Raji (cell line): Measurements from ENCODE around the gene TCF4.

ENCODE experiments used
- POLR2A ChIP-seq: IDR thresholded peaks from 2 replicates; pipeline ENCODE4 v1.6.1; 2011; ENCODE audit warnings: low read depth, low read length, control low read depth; ENCODE audit not compliant: insufficient read depth

The TCF4 gene

DNA sequence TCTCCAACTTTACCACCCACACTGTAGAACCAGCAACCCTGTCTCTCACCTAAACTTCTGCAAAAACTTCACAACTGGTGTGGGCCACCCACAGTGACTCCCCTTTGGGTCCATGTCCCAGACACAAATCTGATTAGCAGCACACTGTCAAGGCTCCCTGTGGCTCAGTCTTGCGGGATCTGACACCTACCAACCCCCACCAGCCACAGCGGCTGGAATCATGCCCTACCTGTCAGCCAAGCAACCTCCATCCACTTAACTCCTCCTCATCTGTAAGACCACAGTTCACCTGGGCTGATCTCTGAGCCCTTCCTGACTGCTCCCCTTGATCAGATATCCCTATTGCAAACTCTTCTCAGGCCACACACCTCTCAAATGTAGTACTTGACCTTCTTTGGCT is 14.6 kb downstream of the TCF4 start:
- no peak for TF ChIP-seq POLR2A

DNA sequence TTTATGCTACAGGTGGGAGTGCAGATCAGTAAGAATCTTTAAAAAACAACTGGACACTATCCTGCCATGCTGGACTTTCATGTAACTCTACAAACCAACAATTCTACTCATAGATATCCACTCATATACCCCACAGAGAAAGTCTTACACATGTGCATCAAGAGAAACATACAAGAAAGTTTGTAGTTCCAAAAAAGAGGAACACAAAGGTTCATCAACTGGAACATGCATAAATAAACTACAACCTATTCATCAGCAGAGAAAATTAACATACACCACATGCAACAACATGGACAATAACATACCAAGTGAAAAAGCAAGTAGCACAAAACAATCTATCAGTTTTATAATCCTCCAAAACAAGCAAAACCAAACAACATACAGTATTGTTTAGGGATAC is 17.0 kb downstream of the TCF4 start:
- no peak for TF ChIP-seq POLR2A

DNA sequence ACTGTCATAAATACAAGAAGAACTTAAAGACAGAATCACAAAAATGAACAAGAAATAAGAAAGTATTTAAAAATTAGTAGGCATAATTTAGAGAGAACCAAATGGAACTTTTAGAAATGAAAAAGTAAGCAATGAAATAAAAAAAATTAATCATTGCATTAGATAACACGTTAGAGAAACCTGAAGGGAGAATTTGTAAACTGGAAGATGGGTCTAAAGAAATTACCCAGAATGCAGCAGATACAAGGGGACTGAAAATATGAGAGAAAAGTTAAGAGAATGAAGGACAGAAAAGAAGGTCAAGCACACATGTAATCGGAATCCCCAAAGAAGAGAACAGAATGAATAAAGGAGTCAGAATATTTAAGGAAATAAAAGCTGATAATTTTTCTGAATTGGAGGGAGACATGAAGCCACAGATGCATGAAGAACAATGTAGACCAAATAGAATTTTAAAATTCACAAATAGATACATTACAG is 21.5 kb downstream of the TCF4 start:
- no peak for TF ChIP-seq POLR2A

GRCh38 chr18:55559739-55560138 is 28.3 kb downstream of the TCF4 start:
- TF ChIP-seq POLR2A: no peak

DNA sequence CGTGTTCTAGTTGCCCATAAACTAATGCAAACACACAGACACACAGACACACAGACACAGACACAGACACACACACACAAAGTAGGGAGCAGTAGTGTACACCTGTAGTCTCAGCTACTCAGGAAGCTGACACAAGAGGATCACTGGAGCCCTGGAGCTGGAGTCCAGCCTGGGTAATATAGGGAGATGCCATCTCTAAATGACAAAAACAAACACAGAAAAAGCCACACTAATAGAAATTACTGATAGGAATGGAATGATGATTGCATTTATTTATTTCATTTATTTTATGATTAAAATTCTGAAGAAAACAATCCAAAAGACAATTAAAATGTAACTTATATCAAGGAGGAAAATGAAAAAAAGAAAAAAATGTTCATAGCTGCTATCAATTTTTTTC is 30.8 kb downstream of the TCF4 start:
- TF ChIP-seq POLR2A: no peak

DNA sequence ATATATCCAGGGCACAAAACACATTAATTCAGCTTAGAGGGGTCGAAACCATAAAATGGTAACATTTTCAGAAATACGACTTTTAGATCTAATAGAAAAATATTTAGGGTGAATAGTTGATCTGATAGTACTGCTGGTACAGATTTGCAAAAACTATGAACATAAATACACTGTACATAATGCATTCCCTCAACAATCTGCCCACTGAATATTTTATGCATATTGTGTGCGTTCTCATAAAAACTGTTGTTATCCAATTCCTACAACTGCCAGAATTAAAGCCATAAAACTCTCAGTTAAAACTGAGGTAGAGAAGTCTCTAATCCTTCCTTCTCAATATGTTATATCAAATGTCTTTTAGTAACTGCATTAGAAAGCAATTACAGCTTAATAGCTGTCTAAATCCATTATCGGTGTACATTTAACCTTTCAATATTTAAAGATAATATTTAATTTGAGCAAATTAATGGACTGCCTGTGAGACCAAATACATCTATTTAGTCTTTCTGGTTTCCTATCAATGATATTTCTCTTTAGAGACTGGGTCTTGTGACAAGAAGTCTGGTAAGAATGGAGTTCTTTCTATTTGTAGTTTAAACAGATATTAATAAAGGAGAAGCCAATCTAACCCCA is 32.5 kb downstream of the TCF4 start:
- no peak for TF ChIP-seq POLR2A

DNA sequence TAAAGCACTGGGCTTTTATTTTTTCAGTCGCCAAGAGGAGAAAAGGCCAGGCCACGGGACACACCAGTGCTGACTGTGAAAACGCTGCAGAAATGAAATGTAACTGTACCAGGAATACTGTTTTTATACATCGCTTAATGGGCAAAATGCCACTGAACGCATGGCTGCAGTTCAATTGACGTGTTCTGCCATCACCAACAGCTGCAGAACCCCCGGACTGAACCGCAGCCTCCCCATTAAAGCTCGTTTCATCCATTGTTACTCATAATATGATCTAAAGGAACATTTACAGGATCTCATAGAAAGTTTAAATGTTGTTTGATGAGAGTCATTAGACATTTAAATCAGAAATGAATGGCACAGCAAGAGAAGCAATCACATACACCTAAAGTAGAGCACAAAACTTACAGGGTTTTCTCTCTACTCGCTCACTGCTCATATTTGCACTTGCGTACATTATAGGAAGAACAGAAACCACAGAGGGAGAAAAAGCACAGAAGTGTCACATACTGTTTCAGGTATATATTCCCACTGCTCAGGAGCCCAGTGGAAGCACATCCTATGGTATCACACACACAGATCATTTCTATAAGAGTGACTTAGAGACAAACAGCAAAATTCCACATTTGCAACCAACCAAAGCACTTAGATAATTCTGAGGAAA is 35.3 kb downstream of the TCF4 start:
- TF ChIP-seq POLR2A: no peak

GRCh38 chr18:55551227-55551626 is 36.8 kb downstream of the TCF4 start:
- no peak for TF ChIP-seq POLR2A

DNA sequence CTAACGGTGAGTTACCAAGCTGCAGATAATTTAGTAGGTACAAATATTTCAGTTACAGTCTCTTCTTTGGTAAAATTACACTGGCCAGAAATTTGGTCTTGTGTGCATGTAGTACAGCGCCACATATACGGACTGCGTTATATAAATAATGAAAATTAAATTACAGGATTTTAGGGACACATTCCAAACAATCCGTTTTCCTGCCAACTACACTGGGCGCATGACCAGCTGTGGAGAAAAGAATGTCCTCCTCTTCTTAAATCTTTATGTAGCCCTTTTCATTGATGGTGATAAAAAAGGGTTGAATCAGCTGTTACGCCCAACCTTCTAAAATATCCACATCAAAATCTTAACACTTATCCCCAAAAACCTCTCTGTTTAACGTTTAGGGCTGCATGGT is 37.5 kb downstream of the TCF4 start:
- no peak for TF ChIP-seq POLR2A

- no peak for TF ChIP-seq POLR2A
Measured at GRCh38 chr18:55549474-55550104, 38.4 kb downstream of the TCF4 start.

DNA sequence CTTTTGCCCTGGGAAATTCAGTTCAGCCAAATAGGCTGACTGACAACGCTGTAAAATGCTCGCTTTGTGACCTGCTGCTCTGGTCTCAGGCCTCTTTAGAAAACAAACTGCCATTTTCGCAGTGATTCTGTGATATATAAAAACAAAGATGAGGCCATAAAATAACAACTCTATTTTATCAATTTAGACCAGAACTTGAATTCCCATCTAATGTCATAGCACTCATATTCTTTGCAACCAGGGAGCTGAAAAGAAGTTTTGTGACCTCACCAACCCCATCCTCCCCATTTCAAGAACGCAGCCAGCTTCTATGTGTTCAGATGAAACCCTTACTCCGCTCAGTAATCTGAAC is 40.3 kb downstream of the TCF4 start:
- TF ChIP-seq POLR2A: no peak

DNA sequence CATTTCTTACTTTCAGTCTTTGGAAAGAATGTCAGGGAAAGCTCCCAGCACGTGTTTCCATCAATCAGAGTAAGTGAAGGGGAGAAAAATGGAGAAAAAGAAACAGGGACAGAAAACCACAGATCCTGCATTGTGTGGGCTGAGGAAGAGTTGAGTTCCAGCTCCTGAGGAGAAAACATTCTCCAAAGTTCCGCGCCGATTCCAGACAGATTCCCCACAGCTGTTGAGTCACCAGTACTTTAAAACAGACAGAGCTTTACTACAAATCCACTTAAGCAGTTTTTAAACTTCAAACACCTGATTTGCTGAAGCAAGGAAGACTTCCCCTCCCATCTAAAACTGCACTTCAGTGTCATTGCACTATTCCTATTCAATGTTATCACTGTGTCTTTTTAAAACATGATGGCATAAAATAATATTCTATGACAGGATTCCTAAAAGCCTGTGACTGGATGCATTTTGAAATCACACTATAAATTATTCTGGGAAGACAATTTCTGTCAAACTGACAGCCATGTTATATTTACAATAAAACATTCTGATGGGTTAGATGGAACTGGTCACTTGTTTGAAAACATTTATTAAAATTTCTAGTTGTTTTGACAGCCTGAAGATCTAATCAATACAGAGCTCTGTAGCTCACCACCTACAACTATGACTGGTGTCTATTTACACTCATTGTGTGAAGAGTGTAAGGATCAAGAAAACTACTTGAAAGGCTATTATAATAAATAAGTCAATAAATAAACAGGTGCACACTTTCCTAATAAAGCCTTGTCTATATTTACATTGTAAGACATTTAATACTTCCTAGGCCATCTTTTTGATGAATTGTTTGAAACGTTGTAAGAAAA is 40.9 kb downstream of the TCF4 start:
- no peak for TF ChIP-seq POLR2A

GRCh38 chr18:55544014-55544413 is 44.0 kb downstream of the TCF4 start:
- no peak for TF ChIP-seq POLR2A

DNA sequence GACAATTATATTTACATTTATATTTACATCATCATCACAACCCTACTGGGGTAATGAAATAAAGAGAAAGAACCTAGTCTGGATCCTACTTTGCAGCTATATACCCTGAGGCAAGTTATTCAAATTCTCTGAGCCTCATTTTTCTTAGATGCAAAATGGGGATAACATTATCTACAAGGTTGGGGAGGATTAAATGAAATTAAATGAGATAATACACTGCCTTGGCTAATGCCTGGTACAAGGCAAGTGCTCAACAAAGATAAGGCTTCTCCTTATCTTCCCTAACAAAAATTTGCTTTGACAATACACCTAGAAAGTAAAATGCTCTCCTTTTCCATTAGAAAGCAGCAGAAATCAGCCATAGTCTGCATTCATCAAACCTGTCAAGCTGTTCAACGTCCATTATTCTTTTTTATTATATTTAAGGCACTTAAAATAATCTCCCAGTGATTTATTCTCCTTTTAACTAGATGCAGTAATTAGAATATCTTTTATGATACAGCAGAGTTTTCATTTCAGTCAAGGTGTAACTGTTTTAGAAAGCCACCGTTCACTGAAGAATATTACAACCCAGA is 44.8 kb downstream of the TCF4 start:
- TF ChIP-seq POLR2A: no peak

- TF ChIP-seq POLR2A: no peak
Measured at GRCh38 chr18:55541571-55541970, 46.4 kb downstream of the TCF4 start.
